Measurements from ENCODE around the gene IGSF6. TPM values are rescaled to one million over a fixed set of nuclear protein-coding genes. Genes with fewer than 3 reads are reported as not detected.

Gene IGSF6
- total and polyA plus RNA-seq, 2 of the 13 experiments (the other 11 are each of a cell fraction or from before 2014, with no cell fraction given), result not detected

DNA sequence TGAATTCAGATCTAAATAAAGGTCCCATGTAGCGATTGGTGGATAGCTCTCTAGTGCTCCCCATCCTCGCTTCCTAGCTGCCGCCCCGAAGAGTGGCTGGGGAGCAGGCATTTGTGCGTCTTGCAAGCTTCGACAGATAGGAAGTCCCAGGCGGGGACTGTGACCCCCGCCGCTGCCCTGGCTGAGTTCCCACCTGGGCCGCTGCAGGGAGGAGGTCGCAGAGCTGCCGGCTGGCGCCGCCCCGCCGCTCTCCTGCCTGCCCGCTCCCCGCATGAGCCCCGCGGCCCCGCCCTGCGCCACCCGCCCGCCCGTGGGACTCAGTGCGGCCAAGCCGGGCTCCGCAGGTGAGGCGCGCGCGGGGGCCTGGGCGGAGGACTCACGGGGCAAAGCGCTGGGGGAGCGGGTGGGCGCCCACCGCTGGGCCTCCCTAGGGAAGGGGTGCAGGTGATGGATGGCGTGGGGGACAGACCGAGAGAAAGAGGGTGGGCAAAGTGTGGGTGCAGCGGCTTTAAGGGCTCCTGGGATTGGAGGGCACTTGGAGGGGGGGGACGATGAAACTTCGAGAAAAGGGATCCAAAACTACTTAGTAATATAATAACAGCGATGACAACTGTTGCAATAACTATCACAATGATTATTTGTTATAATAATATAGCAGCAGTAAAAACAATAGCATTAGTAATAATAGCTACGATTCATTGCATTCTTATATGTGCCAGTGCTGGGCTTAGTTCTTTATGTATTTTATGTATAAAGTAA, 11.7 kb upstream of the IGSF6 start, which contains the start of gene OTOA (continued):
- TF ChIP-seq KMT2A (CRISPR knock-in tag; IDR thresholded peaks at IDR 0.05), result no peak
- TF ChIP-seq, protein P1, sequence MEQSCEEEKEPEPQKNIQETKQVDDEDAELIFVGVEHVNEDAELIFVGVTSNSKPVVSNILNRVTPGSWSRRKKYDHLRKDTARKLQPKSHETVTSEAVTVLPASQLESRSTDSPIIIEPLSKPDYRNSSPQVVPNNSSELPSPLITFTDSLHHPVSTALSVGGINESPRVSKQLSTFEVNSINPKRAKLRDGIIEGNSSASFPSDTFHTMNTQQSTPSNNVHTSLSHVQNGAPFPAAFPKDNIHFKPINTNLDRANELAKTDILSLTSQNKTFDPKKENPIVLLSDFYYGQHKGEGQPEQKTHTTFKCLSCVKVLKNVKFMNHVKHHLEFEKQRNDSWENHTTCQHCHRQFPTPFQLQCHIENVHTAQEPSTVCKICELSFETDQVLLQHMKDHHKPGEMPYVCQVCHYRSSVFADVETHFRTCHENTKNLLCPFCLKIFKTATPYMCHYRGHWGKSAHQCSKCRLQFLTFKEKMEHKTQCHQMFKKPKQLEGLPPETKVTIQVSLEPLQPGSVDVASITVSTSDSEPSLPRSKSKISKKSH (CRISPR knock-in tag; IDR thresholded peaks at IDR 0.05; ENCODE audit: borderline replicate concordance), result 0 out of 2 replicates have a peak, but pooled peaks have one; percentile 28
- TF ChIP-seq U2AF2 (IDR thresholded peaks at IDR 0.05; ENCODE audit: low read depth, low read length), result no peak
- peak; percentile 20; the same call in 1 of the 2 replicates for TF ChIP-seq GABPB1 (CRISPR knock-in tag; IDR thresholded peaks at IDR 0.05)
- TF ChIP-seq EEA1 (CRISPR knock-in tag; IDR thresholded peaks at IDR 0.05; ENCODE audit: borderline replicate concordance), result no peak
- TF ChIP-seq, protein P2, sequence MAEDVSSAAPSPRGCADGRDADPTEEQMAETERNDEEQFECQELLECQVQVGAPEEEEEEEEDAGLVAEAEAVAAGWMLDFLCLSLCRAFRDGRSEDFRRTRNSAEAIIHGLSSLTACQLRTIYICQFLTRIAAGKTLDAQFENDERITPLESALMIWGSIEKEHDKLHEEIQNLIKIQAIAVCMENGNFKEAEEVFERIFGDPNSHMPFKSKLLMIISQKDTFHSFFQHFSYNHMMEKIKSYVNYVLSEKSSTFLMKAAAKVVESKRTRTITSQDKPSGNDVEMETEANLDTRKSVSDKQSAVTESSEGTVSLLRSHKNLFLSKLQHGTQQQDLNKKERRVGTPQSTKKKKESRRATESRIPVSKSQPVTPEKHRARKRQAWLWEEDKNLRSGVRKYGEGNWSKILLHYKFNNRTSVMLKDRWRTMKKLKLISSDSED (CRISPR knock-in tag; IDR thresholded peaks at IDR 0.05), result no peak
- TF ChIP-seq ZNF569 (CRISPR knock-in tag; IDR thresholded peaks at IDR 0.05; ENCODE audit: borderline replicate concordance), result no peak
- 0 out of 2 replicates have a peak, but pooled peaks have one; percentile 13 for TF ChIP-seq YEATS4 (CRISPR knock-in tag; IDR thresholded peaks at IDR 0.05; ENCODE audit: borderline replicate concordance)

DNA sequence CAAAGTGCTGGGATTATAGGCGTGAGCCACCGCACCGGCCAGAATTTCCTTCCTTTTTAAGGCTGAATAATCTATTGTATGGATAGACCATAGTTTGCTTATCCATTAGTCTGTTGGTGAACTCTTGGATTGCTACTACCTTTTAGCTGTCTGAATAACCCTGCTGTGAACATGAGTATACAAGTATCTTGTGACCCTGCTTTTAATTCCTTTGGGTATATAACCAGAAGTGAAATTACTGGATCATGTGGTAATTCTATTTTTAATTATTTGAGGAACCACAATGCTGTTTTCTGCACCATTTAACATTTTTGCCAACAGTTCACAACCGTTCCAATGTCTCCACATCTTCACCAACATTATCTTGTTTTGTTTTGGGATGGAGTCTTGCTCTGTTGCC, 6.7 kb upstream of the IGSF6 start:
- peaks cover 5 to 29% of the 10 kb centered on the region in 2 experiments; a peak in 4 of 5 replicates for H3K36me3 ChIP-seq (replicated peaks in 1 of 2; ENCODE audit: control insufficient read depth in 1 of 2, insufficient read depth in 2 of 2, low read length in 2 of 2)
- no peak for TF ChIP-seq RFX3 (CRISPR knock-in tag; IDR thresholded peaks at IDR 0.05)
- TF ChIP-seq TAF1 (CRISPR knock-in tag; IDR thresholded peaks at IDR 0.05), result no peak
- no peak for TF ChIP-seq BRCA1 (CRISPR knock-in tag; IDR thresholded peaks at IDR 0.05)
- no peak for TF ChIP-seq ISL2 (CRISPR knock-in tag; IDR thresholded peaks at IDR 0.05)
- no peak for TF ChIP-seq SMC3 (IDR thresholded peaks at IDR 0.05; ENCODE audit: low read length)
- no peak for TF ChIP-seq ZNF644 (CRISPR knock-in tag; IDR thresholded peaks at IDR 0.05; ENCODE audit: low read depth)
- no peak for TF ChIP-seq ZMYM3 (CRISPR knock-in tag; IDR thresholded peaks at IDR 0.05)
- TF ChIP-seq, protein P3, sequence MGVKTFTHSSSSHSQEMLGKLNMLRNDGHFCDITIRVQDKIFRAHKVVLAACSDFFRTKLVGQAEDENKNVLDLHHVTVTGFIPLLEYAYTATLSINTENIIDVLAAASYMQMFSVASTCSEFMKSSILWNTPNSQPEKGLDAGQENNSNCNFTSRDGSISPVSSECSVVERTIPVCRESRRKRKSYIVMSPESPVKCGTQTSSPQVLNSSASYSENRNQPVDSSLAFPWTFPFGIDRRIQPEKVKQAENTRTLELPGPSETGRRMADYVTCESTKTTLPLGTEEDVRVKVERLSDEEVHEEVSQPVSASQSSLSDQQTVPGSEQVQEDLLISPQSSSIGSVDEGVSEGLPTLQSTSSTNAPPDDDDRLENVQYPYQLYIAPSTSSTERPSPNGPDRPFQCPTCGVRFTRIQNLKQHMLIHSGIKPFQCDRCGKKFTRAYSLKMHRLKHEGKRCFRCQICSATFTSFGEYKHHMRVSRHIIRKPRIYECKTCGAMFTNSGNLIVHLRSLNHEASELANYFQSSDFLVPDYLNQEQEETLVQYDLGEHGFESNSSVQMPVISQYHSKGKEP (CRISPR knock-in tag; IDR thresholded peaks at IDR 0.05), result no peak
- TF ChIP-seq, protein P4, sequence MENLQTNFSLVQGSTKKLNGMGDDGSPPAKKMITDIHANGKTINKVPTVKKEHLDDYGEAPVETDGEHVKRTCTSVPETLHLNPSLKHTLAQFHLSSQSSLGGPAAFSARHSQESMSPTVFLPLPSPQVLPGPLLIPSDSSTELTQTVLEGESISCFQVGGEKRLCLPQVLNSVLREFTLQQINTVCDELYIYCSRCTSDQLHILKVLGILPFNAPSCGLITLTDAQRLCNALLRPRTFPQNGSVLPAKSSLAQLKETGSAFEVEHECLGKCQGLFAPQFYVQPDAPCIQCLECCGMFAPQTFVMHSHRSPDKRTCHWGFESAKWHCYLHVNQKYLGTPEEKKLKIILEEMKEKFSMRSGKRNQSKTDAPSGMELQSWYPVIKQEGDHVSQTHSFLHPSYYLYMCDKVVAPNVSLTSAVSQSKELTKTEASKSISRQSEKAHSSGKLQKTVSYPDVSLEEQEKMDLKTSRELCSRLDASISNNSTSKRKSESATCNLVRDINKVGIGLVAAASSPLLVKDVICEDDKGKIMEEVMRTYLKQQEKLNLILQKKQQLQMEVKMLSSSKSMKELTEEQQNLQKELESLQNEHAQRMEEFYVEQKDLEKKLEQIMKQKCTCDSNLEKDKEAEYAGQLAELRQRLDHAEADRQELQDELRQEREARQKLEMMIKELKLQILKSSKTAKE (CRISPR knock-in tag; IDR thresholded peaks at IDR 0.05; ENCODE audit: borderline replicate concordance), result no peak

More for the DNA sequence above, 6.7 kb upstream of the IGSF6 start:
- no peaks in the 10 kb centered on the region for H3K9me3 ChIP-seq (ENCODE audit: low read length)
- no peak for DNase-seq (ENCODE audit: low spot score)
- in situ Hi-C loops (cut with HindIII; ENCODE audit: extremely low pct_ligation_motif_present, low pct_unique_long_range_greater_than_20kb) (loop anchor here (5.0 kb wide), 1 partner anchor 48 kb away; no protein-coding TSS in a partner anchor), intact Hi-C loops (cut with micrococcal nuclease; ENCODE audit: unreplicated experiment) (no loop called here)
- no peak for FAIRE-seq
- CTCF ChIA-PET (ENCODE audit: low intra/inter-chr PET ratio, low total read pairs), result interaction anchor here (3.6 kb wide), 1 partner anchor 49 kb away, joined by 54 read pairs; no protein-coding TSS in a partner anchor
- H3K4me1 ChIP-seq (ENCODE audit: insufficient read depth, low read length), result no peaks in the 10 kb centered on the region
- H4K20me1 ChIP-seq (ENCODE audit: insufficient read depth, low read length), result no peaks in the 10 kb centered on the region
- ATAC-seq, result no peak
- no peaks in the 10 kb centered on the region for H3K79me2 ChIP-seq (ENCODE audit: insufficient read depth, low read length)
- WGBS (ENCODE audit: low lambda C conversion rate), result 98% methylated on average over 4 of the region's 4 CpGs
- no peak overlapping the region for H3K9ac ChIP-seq (ENCODE audit: insufficient read depth, low read depth, low read length)
- no peak overlapping the region for H3K27ac ChIP-seq (ENCODE audit: extremely low read length, insufficient read depth, low read length)
- no peaks in the 10 kb centered on the region for H3K27me3 ChIP-seq (ENCODE audit: control insufficient read depth in 1 of 2, insufficient read depth in 2 of 2, low read length in 2 of 2)
- no peak overlapping the region for H3K4me2 ChIP-seq (ENCODE audit: low read depth, low read length)
- no TSS peak for BruUV-seq (replicated peaks)
- POLR2A ChIA-PET, result no interaction called here
- H2AFZ ChIP-seq (ENCODE audit: low read length), result no peak overlapping the region
- H3K4me3 ChIP-seq (replicated peaks in 1 of 3; ENCODE audit: insufficient read depth in 1 of 3, low read depth in 2 of 3, low read length in 3 of 3), result no peak overlapping the region
